Measurements from ENCODE around the gene TNNC1. TPM values are rescaled to one million over a fixed set of nuclear protein-coding genes. Genes with fewer than 3 reads are reported as not detected.

Gene TNNC1
- polyA plus RNA-seq, 6 donors from 2014 or later = not detected

- H3K27me3 Mint-ChIP-seq = peaks cover 0 to 9% (median 8%) of the 10 kb centered on the region in 3 donors
- no peak for ATAC-seq (ENCODE audit: low read depth in 2 of 2)
These were observed 21.1 kb downstream of the TNNC1 start for GRCh38 chr3:52432691-52433141.

GRCh38 chr3:52432225-52432624, 21.6 kb downstream of the TNNC1 start:
- Mint-ChIP-seq H3K27me3 (peaks cover 0 to 9% (median 8%) of the 10 kb centered on the region in 3 donors), H3K4me1 (no peaks in the 10 kb centered on the region), H3K36me3 (no peaks in the 10 kb centered on the region), H3K4me3 (peak overlapping the region in 1 of 8 donors; percentile 12), H3K9me3 (no peaks in the 10 kb centered on the region), H3K27ac (peak overlapping the region in 1 of 6 donors; percentile 66)
- no peak for ATAC-seq (ENCODE audit: low read depth in 2 of 2)
- no peak for DNase-seq

More at GRCh38 chr3:52432691-52433141, 21.1 kb downstream of the TNNC1 start:
- Mint-ChIP-seq H3K36me3 (no peaks in the 10 kb centered on the region), H3K9me3 (no peaks in the 10 kb centered on the region), H3K4me1 (no peaks in the 10 kb centered on the region), H3K4me3 (no peak overlapping the region), H3K27ac (peak overlapping the region in 1 of 6 donors; percentile 15)
- DNase-seq = no peak

GRCh38 chr3:52431459-52432223, 22.2 kb downstream of the TNNC1 start:
- peak overlapping the region in 1 of 8 donors; percentile 12 for H3K4me3 Mint-ChIP-seq
- no peaks in the 10 kb centered on the region for H3K4me1 Mint-ChIP-seq
- H3K27ac Mint-ChIP-seq = peak overlapping the region in 1 of 6 donors; percentile 66
- DNase-seq = no peak
- H3K9me3 Mint-ChIP-seq = no peaks in the 10 kb centered on the region
- peaks cover 0 to 9% (median 8%) of the 10 kb centered on the region in 3 donors for H3K27me3 Mint-ChIP-seq
- H3K36me3 Mint-ChIP-seq = no peaks in the 10 kb centered on the region
- ATAC-seq (ENCODE audit: low read depth in 2 of 2) = no peak

- Mint-ChIP-seq H3K27ac (no peak overlapping the region), H3K4me3 (no peak overlapping the region), H3K36me3 (no peaks in the 10 kb centered on the region), H3K9me3 (no peaks in the 10 kb centered on the region), H3K4me1 (no peaks in the 10 kb centered on the region), H3K27me3 (peaks cover 0 to 9% (median 0%) of the 10 kb centered on the region in 3 donors)
- ATAC-seq (ENCODE audit: low read depth in 2 of 2) (no peak), DNase-seq (no peak)
These were observed 23.4 kb downstream of the TNNC1 start for GRCh38 chr3:52430416-52430810.

GRCh38 chr3:52429779-52430415, 23.9 kb downstream of the TNNC1 start:
- no peaks in the 10 kb centered on the region for H3K4me1 Mint-ChIP-seq
- ATAC-seq (ENCODE audit: low read depth in 2 of 2) (no peak), DNase-seq (no peak)
- H3K27me3 Mint-ChIP-seq = peaks cover 0 to 9% (median 0%) of the 10 kb centered on the region in 3 donors
- peak overlapping the region in 1 of 8 donors; percentile 80 for H3K4me3 Mint-ChIP-seq
- no peak overlapping the region for H3K27ac Mint-ChIP-seq
- H3K9me3 Mint-ChIP-seq = no peaks in the 10 kb centered on the region
- no peaks in the 10 kb centered on the region for H3K36me3 Mint-ChIP-seq

- no peaks in the 10 kb centered on the region for H3K36me3 Mint-ChIP-seq
- H3K27ac Mint-ChIP-seq = no peak overlapping the region
- ATAC-seq (ENCODE audit: low read depth in 2 of 2) = no peak
- peaks cover 0 to 9% (median 0%) of the 10 kb centered on the region in 3 donors for H3K27me3 Mint-ChIP-seq
- H3K4me1 Mint-ChIP-seq = no peaks in the 10 kb centered on the region
- H3K9me3 Mint-ChIP-seq = no peaks in the 10 kb centered on the region
- no peak for DNase-seq
- no peak overlapping the region for H3K4me3 Mint-ChIP-seq
These were observed 24.8 kb downstream of the TNNC1 start for GRCh38 chr3:52429031-52429430.

GRCh38 chr3:52428151-52429005, 25.5 kb downstream of the TNNC1 start:
- Mint-ChIP-seq H3K4me3 (no peak overlapping the region), H3K9me3 (no peaks in the 10 kb centered on the region), H3K36me3 (no peaks in the 10 kb centered on the region), H3K27me3 (peaks cover 0 to 9% (median 0%) of the 10 kb centered on the region in 3 donors), H3K4me1 (no peaks in the 10 kb centered on the region), H3K27ac (no peak overlapping the region)
- DNase-seq (no peak), ATAC-seq (ENCODE audit: low read depth in 2 of 2) (peak; percentile 43 to 66)

- no peak for ATAC-seq (ENCODE audit: low read depth in 2 of 2)
- Mint-ChIP-seq H3K4me1 (no peaks in the 10 kb centered on the region), H3K4me3 (no peak overlapping the region), H3K27ac (no peak overlapping the region), H3K9me3 (no peaks in the 10 kb centered on the region), H3K36me3 (no peaks in the 10 kb centered on the region), H3K27me3 (peaks cover 0 to 2% (median 0%) of the 10 kb centered on the region in 3 donors)
- no peak for DNase-seq
These were observed 30.7 kb downstream of the TNNC1 start for GRCh38 chr3:52423173-52423572.

- no peaks in the 10 kb centered on the region for H3K36me3 Mint-ChIP-seq
- no peaks in the 10 kb centered on the region for H3K9me3 Mint-ChIP-seq
- ATAC-seq (ENCODE audit: low read depth in 2 of 2) (no peak), DNase-seq (no peak)
- no peaks in the 10 kb centered on the region for H3K4me1 Mint-ChIP-seq
- no peaks in the 10 kb centered on the region for H3K27me3 Mint-ChIP-seq
- no peak overlapping the region for H3K4me3 Mint-ChIP-seq
- no peak overlapping the region for H3K27ac Mint-ChIP-seq
These were observed 31.2 kb downstream of the TNNC1 start for GRCh38 chr3:52422669-52423068.

- Mint-ChIP-seq H3K27ac (no peak overlapping the region), H3K36me3 (no peaks in the 10 kb centered on the region), H3K4me3 (no peak overlapping the region)
These were observed 33.5 kb downstream of the TNNC1 start for GRCh38 chr3:52420388-52420787.

GRCh38 chr3:52415800-52416199, 38.0 kb downstream of the TNNC1 start:
- Mint-ChIP-seq H3K27ac (no peak overlapping the region), H3K9me3 (no peaks in the 10 kb centered on the region), H3K27me3 (no peaks in the 10 kb centered on the region), H3K4me1 (peaks cover 9 to 15% (median 11%) of the 10 kb centered on the region in 3 donors), H3K4me3 (peak overlapping the region in 1 of 8 donors; percentile 56), H3K36me3 (no peaks in the 10 kb centered on the region)
- ATAC-seq (ENCODE audit: low read depth in 2 of 2) (no peak), DNase-seq (no peak)

More at GRCh38 chr3:52420388-52420787, 33.5 kb downstream of the TNNC1 start:
- ATAC-seq (ENCODE audit: low read depth in 2 of 2) (no peak), DNase-seq (no peak)
- no peaks in the 10 kb centered on the region for H3K4me1 Mint-ChIP-seq
- H3K27me3 Mint-ChIP-seq = no peaks in the 10 kb centered on the region
- H3K9me3 Mint-ChIP-seq = no peaks in the 10 kb centered on the region

- Mint-ChIP-seq H3K27ac (peak overlapping the region in 5 of 6 donors; percentile 17 to 99 (median 78)), H3K4me3 (peak overlapping the region; percentile 80 to 97 (median 90)), H3K36me3 (peaks cover 0 to 10% of the 10 kb centered on the region in 2 donors), H3K4me1 (peaks cover 22 to 32% (median 30%) of the 10 kb centered on the region in 3 donors), H3K27me3 (no peaks in the 10 kb centered on the region), H3K9me3 (no peaks in the 10 kb centered on the region)
- ATAC-seq (ENCODE audit: low read depth in 2 of 2) = no peak
- DNase-seq = no peak
These were observed 45.4 kb downstream of the TNNC1 start for GRCh38 chr3:52408466-52408865.

- H3K4me1 Mint-ChIP-seq = peaks cover 22 to 32% (median 30%) of the 10 kb centered on the region in 3 donors
- peak overlapping the region in 2 of 6 donors; percentile 17 to 95 for H3K27ac Mint-ChIP-seq
- ATAC-seq (ENCODE audit: low read depth in 2 of 2) = no peak
- H3K9me3 Mint-ChIP-seq = no peaks in the 10 kb centered on the region
- H3K4me3 Mint-ChIP-seq = peak overlapping the region in 7 of 8 donors; percentile 38 to 97 (median 89)
- peaks cover 0 to 17% of the 10 kb centered on the region in 2 donors for H3K36me3 Mint-ChIP-seq
- no peak for DNase-seq
- no peaks in the 10 kb centered on the region for H3K27me3 Mint-ChIP-seq
These were observed 46.1 kb downstream of the TNNC1 start for GRCh38 chr3:52407779-52408178.

Data from naive B cell (primary cell).